Middle frontal gyrus (tissue), 1 donor: ENCODE results near the gene TMEM107.

Source experiments
- DNase-seq: peaks from one replicate; pipeline ENCODE4 v3.0.0-alpha.2; 2015; ENCODE audit warnings: low spot score; ENCODE audit errors: extremely low spot score

The TMEM107 gene

DNA sequence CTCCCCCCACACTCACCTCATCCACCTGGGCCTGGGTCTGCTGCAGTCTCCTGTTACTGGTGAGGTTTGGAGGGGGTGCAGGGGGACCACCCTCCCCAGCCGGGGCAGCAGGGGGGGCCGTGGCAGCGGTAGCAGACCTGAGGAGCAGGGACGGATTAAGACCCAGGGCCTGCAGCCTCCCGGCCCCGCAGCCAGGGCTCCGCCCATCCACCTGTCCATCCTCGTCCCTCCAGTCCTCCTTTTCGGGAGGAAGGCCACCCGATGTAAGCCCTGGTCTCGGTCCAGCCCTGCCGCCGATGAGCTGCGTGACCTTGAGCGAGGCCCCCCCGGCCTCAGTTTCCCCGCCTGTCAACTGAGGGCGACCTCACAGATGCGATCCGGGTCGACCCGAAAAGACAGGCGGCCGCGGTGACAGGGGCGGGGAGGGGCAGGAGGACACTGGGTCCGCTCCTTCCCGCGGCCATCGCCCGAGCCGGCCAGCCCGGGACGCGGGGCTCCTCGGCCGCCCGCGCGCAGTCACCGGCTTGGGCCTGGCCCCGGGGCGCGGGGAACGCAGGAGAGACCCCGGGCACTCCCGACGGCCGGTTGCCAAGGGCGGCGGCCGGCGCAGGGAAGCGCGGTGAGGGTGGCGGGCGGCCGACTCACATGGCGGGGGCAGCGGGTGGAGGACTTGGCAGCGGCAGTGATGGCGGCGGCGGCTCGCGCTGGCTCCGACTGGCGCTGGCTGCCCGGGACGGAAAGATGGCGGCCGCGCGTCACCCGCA is 13.8 kb downstream of the TMEM107 start, which contains the start of gene VAMP2:
VAMP2 (minus strand) TSS at position 716 of the 764 bp plus-strand sequence; CDS start at position 647, 69 bp downstream.
- no peak for DNase-seq

- DNase-seq, result no peak
Measured at GRCh38 chr17:8161289-8162232, 14.6 kb downstream of the TMEM107 start.

GRCh38 chr17:8160741-8161221 is 15.4 kb downstream of the TMEM107 start:
- no peak for DNase-seq

- no peak for DNase-seq
Measured at GRCh38 chr17:8160224-8160577, 16.0 kb downstream of the TMEM107 start.

- no peak for DNase-seq
Measured at GRCh38 chr17:8159459-8160223, 16.5 kb downstream of the TMEM107 start.

DNA sequence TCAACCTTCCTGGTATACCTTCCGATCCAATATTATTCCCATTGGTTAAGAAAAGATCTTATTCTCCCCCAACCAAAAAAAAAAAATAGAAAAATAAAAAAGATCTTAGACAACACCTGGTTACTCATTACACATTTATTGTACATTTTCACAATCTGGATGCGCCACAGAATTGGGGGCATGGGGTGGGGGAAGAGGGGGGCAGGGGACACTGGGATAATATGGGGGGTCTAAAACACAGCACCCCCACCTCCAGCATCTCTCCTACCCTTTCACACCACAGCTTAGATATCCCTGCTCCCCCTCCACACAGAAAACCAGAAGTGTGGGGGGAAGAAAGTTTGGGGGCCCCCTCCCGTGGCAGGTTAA is 17.2 kb downstream of the TMEM107 start:
- DNase-seq, result no peak

- DNase-seq, result peak; percentile 86
Measured at GRCh38 chr17:8158267-8159031, 17.7 kb downstream of the TMEM107 start.

- DNase-seq, result peak; percentile 99
Measured at GRCh38 chr17:8156246-8156992, 19.8 kb downstream of the TMEM107 start.

GRCh38 chr17:8155996-8156245 is 20.3 kb downstream of the TMEM107 start:
- no peak for DNase-seq

- no peak for DNase-seq
Measured at GRCh38 chr17:8155231-8155995, 20.8 kb downstream of the TMEM107 start.

GRCh38 chr17:8154608-8155155 is 21.5 kb downstream of the TMEM107 start:
- DNase-seq, result no peak

DNA sequence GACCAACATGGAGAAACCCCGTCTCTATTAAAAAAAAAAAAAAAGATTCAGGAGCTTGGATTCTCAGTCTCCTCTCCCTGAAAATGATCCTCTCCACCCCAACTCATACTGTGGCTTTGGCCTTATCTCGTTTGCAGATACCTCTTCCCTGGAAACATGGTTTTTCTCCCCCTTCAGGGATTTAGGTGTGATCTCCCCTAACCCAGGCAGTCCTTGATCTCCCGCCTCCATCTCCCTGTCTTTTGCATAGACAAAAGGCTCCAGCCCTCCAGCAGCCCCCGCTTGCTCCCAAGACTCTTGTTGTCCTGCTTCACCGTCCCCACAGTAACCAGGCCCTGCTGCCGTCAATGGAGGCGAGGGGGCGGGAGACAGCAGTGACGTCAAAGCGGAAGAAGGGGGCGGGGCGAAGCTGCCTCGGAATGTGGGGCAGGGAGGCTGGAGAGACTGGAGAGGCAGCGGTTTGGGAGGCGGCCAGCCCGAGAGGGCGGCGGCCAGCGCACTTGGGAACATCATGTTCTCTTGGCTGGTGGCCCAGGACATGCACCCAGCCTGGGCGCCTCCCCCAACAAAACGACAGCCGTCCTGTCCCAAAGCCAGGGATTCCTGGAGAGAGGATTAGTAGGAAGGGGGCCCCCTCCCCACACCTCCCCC is 22.1 kb downstream of the TMEM107 start:
- DNase-seq, result peak; percentile 85

DNA sequence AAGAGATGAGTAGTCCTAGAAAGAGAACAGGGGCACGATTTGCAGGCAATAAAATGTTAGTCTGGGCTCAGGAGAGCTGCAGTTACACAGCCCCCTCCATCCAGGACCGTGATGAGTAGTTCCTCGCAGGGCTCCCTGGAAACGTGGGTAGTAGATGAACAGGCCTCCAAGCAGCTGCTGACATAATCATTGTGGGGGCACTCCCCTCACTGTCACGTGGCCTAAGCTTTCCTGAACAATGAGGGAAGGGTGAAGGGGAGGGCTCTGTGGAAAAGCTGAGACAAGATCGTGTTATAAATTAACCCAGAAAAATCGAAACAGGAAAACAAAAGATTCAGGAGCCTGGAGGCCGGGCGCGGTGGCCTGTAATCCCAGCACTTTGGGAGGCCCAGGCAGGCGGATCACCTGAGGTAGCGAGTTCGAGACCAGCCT is 22.6 kb downstream of the TMEM107 start:
- peak; percentile 85 for DNase-seq

DNA sequence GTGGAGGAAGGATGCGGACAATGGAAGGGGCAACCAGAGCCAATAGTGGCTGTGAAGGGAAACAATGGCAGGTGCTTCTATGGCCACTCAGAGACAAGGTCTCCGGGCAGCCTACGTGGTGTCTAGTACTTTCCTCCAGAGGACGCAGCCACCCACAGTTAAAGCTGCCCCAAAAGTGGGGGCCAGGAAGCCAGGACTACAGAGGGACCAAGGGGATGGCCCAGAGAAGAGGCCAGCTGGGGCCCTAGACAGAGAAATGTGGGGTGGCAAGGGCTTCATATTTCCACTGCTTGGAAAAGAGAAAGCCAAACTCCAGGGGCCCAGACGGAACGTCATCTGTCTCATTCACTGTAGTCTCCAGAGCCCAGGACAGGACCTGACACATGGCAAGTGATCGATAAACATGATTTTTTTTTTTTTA is 23.1 kb downstream of the TMEM107 start:
- DNase-seq, result no peak

GRCh38 chr17:8152112-8152775 is 23.9 kb downstream of the TMEM107 start, which contains the start of gene PER1:
Gene PER1, minus strand, starts transcription at chr17:8152404. Its CDS starts 1,698 bp downstream, at chr17:8150706.
- peak; percentile 89 for DNase-seq

- DNase-seq, result no peak
Measured at GRCh38 chr17:8151641-8152111, 24.5 kb downstream of the TMEM107 start.

GRCh38 chr17:8151120-8151640 is 25.0 kb downstream of the TMEM107 start:
- DNase-seq, result peak; percentile 79
